ENCODE results near the gene CCDC138.
A peak's percentile ranks its signal among the peaks of the same experiment; 100 is the strongest.

CCDC138 gene

DNA sequence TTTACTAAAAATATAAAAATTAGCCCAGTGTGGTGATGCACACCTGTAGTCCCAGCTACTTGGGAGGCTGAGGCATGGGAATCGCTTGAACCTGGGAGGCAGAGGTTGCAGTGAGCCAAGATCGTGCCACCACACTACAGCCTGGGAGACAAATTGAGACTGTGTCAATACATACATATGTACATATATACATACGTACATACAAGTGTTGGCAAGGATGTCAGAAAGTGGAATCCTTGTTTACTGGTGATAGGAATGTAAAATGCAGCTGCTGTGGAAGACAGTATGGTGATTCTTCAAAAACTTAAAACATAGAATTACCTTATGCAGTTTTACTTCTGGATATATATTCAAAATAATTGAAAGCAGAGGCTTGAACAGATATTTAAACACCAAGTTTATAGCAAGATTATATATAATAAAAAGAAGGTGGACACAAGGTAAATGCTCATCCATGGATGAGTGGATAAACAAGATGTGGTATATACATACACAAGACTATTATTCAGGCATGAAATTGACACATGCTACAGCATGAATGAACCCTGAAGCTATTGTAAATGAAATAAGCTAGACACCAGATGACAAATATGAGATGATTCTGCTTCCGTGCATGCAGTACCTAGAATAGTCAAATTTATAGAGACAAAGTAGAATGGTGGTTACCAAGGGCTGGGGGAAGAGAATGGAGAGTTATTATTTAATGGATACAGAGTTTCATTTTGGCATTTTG lies 43.2 kb downstream of the CCDC138 start:
- no peak for DNase-seq

DNA sequence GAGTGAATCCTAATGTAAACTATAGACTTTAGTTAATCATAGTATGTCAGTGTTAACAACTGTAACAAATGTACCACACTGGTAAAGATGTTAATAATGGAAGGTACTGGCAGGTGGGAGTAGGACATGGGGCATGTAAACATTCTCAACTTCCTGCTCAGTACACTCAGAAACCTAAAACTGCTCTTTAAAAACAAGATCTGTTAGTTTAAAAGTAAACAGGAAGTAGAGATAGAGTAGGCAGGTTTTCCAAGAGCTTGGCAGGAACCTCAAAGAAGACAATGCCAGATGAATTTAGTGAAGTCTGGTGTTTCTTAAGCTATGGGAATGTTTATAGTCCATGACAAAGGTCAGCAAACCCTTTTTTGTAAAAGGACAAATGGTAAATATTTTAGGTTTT lies 46.6 kb downstream of the CCDC138 start:
- no peak for DNase-seq

DNA sequence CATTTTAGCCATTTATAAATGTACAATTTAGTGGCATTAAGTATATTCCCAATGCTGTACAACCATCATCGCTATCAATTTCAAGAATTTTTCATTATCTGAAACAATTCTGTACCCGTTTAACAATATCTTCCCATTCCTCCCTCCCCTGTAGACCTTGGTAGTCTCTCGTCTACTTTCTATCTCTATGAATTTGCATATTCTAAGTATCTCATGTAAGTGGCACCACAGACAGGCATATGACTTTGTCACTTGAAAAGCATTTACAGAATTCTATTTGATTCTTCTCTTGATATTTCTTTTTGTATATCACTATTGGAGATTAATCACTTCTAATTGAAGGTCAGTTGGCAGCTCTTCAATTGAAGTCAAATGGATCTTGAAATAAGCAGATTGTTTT lies 48.0 kb downstream of the CCDC138 start:
- DNase-seq: no peak

DNA sequence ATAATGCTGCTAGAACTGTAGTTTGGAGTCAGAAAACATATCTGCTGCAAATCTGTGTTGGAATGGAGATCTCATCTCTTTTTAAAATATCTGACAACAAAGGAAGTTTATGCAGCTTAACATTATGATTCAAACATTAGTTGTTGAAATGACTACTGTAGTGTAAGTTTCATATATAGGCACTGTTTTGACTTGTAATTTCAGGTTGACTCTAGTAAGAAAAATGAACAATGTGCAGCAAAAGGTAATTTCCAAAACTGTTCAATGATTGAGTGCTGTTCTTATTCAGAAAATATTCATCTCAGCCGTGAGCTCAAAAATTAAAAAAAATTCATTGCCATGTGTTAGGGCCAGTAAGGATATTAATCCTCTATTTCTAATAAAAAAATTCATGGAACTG lies 48.5 kb downstream of the CCDC138 start:
- DNase-seq: no peak

DNA sequence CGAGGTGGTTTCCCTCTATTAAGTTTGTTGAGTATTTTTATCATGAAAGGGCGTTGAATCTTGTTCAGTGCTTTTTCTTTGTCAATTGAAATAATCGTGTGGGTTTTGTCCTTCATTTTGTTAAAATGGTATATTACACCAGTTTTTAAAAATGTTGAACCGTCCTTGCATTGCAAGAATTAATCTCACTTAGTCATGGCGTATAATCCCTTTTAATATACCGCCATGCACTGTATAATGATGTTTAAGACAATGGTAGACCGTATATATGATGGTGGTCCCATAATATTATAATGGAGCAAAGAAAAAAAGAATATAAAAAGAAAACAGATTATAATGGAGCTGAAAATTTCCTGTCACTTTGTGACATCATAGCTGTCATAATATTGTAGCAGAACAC lies 50.6 kb downstream of the CCDC138 start:
- DNase-seq: no peak

DNA sequence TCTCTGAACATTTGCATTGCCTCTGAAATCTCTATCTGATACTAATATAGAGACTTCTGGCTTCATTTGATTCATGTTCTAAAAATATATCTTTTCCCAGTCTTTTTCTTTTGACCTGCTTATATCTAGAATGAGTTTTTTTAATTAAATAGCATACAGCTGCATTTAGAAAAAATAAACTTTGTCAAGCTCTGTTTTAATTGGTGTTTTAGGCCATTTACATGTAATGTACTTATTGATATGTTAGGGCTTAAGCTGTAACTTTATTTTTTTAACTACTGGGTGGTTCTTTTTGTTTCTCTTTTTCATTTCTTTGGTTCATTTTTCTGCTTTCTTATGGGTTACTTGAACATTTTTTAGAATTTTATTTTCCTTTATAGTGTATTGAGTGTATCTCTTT lies 54.9 kb downstream of the CCDC138 start:
- no peak for DNase-seq

DNA sequence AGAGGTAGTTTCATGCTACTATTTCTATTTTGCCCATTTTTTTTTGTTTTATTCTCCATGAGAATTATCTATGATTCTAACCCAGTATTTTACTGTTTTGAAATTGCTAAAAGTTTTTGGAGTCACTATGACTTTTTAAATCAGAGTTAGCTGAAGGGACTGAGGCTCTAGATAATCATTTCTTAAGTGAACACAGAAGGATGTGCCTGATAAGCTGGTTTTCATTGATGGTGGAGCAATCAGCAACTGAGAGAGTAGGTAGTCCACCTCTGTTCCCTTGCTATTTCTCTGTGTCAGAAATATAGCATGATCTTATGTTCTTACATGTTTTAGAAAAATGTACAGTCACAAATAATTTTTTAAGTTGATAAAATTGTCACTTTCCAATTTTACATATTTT lies 59.4 kb downstream of the CCDC138 start:
- DNase-seq: no peak

DNA sequence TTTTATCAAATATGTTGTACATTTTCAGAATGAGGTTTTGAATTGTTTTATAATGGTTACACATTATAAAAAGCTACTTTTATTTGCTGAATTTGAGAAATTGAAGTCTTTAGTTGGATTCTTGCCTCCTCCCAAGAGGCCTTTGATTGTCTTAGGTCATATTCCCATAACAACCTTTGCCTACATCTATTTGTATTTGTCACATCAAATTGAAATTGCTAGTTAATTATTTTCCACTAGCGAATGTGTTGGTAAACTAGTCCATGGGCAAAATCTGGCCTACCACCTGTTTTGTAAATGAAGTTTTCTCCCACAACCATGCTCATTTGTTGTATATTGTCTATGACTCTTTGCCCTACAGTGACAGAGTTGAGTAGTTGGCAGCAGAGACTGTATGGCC lies 60.4 kb downstream of the CCDC138 start:
- no peak for DNase-seq

DNA sequence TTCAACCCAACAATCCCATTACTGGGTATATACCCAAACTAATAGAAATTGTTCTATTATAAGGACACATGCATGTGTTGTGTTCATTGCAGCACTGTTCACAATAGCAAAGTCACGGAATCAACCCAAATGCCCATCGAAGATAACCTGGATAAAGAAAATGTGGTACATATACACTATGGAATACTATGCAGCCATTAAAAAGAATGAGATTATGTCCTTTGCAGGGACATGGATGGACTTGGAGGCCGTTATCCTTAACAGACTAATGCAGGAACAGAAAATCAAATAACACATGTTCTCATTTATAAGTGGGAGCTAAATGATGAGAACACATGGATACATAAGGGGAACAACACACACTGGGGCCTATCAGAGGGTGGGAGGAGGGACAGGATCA lies 65.8 kb downstream of the CCDC138 start:
- no peak for DNase-seq

DNA sequence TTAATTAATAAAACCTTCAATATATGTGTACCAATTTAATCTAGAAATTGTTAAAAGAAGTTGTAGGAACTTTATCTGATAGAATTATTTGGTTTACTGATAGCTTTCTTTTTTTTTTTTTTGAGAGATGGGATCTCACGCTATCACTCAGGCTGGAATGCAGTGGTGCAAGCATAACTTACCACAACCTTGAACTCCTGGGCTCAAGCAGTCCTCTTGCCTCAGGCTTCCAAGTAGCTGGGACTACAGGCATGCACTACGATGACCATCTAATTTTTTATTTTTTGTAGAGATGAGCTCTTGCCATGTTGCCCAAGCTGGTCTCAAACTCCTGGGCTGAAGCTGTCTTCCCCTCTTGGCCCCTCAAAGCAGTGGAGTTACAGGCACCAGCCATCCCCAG lies 66.8 kb downstream of the CCDC138 start:
- no peak for DNase-seq

DNA sequence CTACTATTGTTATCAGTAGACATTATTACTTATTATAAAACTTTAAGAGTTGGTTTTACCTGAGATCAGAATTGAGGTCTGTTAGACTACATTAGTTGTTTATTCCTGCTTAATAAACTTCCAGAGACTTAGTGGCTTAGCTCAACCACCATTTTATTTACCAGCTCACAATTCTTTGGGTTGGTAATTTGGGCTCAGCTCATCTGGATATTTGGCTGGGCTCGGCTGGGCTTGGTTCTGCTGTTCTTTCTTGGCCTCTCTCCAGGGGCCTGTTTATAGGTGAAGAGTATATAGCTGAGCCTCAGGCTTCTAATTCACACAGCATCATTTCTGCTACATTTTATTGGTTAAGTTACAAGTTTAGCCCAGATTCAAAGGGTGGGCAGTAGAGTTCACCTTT lies 67.9 kb downstream of the CCDC138 start:
- no peak for DNase-seq

DNA sequence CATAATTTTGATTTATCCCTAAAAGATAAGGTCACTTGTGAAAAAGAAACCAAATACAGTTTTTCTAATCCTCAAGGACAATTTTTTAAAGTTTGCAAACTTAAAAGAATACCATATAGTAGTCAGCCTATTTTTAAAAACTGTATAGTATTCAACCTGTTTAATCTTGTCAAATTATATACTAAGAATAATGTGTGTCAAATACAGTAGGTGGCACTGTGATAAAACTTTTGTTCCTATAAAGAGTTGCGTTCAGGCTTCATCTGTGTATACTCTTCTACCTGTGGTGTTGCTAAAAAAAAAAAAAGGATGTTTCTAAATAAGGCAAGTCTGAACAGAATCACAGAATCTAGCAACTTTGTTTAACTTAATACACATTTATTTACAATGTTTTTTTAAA lies 68.6 kb downstream of the CCDC138 start:
- DNase-seq: peak; percentile 7

DNA sequence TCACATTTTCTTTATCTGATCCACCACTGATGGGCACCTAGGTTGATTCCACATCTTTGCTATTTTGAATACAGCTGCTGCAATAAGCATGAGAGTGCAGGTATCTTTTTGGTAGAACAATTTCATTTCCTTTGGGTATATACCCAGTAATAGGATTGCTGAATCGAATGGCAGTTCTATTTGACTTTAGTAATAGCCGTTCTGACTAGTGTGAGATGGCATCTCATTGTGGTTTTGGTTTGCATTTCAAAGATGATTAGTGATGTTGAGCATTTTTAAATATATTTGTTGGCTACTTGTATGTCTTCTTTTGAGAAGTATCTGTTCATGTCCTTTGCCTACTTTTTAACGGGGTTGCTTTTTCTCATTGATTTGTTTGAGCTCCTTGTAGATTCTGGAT lies 72.3 kb downstream of the CCDC138 start:
- DNase-seq: no peak

DNA sequence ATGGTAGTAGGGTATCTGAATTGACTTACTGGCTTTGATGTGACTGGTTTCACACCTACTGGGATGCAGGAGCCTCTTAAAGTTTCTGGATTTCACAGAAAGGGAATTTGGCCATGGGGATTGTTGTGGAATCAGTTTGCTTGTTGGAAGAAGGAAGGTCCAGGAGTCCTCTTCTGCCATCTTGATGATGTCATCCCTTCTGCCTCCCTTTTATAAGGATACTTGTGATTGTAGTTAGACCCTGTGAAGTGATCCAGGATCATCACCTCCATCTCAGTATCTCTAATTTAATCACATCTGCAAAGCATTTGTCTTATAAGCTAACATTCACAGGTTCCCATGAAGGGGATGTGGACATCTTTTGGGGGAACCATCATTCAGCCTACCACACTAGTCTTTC lies 79.5 kb downstream of the CCDC138 start:
- DNase-seq: no peak

DNA sequence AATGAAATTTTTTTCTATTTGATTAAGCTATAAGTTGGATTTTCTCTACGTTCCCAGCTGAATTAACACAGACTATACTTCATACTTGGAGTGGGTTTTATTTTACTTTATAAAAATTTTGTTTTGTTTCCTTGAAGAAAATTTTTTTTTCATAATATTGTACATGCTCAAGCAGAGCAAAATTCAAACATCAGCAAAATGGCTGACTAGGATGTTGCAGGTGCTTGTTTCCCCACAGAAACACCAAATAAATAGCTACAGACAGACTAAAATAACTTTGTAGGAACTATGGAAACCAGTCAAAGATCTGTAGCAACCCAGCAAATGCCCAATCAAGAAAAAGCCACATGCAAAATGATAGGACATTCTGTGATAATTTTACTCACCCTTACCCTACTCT lies 82.3 kb downstream of the CCDC138 start:
- DNase-seq: no peak

DNA sequence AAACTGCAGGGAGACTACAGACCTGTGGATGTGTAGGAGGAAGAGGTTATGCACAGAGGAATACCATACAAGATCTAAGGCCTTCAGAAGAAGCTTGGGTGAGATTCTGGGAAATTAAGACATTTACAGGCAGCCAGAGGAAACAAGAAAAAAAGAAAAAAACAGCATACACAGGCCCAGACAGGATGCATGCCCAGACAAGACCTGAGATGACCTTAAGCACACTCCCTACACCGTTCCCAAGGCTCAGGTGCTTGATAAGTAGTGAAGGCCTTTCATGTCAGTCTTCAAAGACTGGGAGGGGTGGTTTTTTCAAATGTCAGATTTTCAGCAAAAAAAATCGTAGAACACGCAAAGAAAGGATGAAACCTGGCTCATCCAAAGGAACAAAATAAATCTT lies 83.0 kb downstream of the CCDC138 start:
- no peak for DNase-seq

DNA sequence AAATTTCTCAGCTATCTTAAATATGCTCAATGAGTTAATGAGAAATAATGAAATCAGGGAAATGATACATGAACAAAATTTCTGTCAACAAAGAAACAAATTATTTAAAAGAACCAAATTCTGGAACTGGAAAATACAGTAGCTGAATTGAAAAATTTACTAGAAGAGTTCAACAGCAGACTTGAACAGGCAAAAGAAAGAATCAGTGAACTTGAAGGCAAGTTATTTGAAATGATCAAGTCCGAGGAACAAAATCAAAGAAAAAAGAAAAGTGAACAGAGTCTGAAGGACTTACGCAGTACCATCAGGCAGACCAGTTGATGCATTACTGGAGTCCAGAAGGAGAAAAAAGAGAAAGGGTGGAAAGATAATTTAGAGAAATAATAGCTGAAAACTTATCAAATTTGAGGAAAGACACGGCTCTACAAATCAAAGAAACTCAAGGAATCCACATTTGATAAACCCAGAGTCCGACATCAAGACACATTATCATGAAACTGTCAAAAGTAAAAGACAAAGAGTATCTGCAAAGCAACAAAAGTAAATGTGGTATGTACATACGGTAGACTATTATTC lies 83.6 kb downstream of the CCDC138 start:
- DNase-seq: no peak

DNA sequence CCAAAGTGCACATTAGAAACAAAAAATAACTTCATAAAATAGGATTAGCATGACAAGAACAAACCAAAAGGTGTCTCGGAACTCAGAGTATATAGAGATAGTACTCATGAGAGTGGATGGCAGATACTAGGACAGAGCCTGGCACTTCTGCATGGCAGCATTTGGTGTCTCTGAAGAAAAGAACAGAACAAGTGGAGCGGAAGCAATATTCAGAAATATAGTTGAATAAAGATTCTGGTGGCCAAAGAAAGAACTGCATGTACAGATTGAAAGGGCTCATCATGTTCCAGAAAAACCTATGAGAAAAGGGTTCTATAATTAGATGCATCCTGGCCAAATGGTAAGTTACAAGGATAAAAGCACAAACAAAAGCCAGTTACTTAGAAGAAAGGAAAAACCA lies 90.9 kb downstream of the CCDC138 start:
- no peak for DNase-seq

DNA sequence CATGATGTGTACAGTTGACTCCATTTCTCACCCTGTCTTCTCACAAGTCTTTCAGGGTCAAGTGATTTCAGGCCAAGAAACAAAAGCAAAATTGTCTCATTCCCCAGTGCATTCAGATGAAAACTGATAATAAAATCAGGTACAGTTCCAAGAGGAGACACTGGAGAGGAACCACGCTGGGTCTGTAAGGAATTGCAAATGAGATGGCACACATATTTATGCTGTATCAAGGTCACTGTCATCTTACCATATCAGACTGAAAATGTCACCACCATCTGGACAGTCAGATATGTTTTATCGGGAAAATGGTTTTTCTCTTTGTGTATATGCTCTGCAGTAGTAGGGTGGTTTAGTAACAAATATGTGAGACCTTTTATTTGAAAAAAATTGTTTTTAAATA lies 91.7 kb downstream of the CCDC138 start:
- no peak for DNase-seq

DNA sequence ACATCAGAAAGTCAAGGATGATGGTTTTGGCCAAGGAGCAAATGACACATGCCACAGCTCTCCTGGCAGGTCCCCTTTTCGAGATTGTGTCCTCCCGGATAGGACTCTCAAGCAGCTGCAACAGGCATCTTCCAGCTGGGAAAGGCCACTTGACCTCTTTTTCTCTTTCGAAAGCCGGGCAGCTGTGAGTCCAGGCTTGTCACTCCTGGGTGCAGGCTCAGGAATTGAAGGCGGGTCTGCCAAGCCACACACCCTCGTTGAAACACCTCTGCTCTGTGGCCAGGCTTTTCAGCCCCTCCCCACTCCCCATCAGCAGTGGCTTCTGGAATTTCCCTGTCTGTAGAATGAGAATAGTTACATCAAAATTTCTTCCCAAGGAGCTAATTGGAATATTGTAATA lies 98.0 kb downstream of the CCDC138 start:
- DNase-seq: no peak

DNA sequence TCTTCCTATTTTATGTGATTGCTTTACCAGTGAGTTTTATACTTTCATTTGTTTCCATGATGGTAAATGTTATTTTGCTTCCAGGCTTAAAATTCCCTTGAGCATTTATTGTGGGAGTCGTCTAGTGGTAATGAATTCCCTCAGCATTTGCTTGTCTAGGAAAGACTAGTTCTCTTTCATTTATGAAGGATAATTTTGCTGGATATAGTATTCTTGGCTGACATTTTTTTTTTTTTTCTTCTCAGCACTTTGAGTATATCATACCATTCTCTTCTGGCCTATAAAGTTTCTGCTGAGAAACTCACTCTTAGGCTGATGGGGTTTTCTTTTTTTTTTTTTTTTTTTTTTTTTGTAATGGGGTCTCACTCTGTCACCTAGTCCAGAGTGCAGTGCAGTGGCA lies 103.3 kb downstream of the CCDC138 start:
- no peak for DNase-seq

DNA sequence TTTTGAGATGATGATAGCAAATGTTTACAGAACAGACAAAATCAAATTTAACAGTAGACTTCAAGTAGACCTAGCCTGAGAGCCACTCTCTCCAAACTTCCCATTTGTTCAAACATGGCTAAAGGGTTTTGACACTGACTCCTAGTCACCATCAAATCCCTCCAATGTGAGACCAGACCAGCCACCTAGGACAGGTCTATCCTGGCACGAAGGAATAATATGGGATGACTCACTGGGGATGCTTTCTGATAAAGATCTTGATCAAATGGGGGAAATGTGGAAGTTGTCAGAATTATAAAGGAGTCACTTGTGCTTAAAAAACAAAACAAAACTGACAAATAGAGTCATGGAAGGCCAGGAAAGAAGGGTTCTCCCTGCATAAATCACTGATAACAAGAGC lies 106.7 kb downstream of the CCDC138 start:
- no peak for DNase-seq

DNA sequence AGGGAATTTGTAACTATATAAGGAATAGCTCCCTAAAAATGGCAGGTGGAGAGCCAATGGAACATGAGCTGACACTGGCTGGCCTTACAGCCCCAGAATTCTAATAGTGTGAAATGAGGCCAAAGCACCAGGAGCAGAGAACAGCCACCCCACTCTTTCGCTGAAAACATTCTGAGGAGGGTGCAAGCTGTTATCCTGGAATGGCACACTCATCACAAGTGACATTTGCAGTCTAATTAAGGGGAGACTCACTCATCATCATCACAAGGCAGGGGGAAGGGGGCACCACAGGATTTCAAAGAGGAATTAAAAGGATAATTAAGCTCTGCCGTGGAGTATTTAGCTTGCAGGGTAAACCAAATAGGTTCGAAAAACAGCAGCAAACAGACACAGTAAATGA lies 108.2 kb downstream of the CCDC138 start:
- DNase-seq: no peak

DNA sequence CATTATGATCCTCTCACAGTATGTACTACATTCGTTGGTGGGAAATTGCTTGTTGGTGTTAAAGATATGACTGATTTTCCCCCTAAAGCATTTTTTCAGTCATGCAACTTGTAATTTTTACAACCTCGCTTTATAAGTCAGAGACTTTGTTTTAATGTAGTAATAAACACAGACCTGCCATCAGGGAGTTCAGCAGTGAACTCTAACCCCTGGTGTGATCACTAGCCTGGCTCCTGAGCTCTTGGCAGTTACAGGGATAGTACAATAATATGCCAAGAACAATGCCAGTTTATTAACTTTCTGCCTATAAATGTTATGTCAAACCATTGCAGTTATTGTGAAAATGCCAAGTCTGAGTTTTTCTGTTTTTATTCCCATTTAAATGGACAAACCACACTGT lies 108.6 kb downstream of the CCDC138 start:
- DNase-seq: no peak

DNA sequence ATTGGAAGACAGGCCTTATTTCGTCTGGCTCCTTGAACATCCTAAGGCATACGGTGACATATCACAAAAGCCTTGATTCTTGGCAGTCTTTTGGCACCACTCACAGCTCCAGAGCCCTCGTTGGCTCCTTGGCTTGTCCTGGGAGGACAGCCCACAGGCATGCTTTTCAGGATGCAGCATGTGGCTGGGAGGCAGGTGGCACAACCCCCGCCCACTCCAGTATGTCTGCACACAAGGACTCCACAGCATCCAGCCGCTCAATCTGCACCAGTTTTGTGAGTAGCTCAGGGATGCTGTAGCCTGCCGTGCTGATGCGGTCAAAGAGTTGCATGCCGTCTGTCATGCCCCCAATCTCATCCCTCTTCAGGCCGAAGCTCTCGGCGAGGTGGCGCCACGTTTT lies 110.2 kb downstream of the CCDC138 start:
- no peak for DNase-seq

Measured in midbrain (tissue), 1 donor.